Measurements from ENCODE around the gene SBNO1. TPM values are rescaled to one million over a fixed set of nuclear protein-coding genes. Genes with fewer than 3 reads are reported as not detected.
A peak's percentile ranks its signal among the peaks of the same experiment; 100 is the strongest.
"Not testable (repeated sequence)": the region's sequence is repeated elsewhere in the genome, so short reads cannot be mapped to it uniquely, and the experiment has no call there.

Gene SBNO1
- total RNA-seq, 1 donor from 2014 or later: 34.0 TPM

DNA sequence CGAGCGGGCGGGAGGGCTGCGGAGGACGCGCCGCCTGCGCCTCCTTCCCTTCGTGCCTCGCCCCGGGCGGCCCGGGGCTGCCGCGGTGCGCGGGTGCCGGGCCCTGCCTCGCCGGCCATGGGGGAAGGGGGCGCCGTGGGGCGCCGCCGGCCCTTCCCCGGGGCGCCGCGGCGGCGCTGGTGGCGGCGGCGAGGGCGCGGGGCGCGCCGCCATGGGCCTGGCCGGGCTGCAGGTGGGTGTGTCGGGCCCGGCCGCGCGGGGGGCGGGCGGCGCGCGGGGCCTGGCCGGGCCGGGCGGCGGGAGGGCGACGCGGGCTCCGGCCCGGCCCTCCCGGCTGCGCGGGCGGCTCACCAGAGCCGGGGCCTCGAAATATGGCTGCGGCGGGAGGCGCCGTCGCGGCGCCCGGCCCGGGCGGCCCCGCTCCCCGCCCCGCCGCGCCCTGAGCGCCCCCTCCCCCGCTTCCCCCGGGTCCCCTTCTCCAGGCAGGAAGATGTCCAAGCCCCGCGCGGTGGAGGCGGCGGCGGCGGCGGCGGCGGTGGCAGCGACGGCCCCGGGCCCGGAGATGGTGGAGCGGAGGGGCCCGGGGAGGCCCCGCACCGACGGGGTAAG lies 24.4 kb upstream of the SBNO1 start:
- no peak for DNase-seq (ENCODE audit: low read depth)

DNA sequence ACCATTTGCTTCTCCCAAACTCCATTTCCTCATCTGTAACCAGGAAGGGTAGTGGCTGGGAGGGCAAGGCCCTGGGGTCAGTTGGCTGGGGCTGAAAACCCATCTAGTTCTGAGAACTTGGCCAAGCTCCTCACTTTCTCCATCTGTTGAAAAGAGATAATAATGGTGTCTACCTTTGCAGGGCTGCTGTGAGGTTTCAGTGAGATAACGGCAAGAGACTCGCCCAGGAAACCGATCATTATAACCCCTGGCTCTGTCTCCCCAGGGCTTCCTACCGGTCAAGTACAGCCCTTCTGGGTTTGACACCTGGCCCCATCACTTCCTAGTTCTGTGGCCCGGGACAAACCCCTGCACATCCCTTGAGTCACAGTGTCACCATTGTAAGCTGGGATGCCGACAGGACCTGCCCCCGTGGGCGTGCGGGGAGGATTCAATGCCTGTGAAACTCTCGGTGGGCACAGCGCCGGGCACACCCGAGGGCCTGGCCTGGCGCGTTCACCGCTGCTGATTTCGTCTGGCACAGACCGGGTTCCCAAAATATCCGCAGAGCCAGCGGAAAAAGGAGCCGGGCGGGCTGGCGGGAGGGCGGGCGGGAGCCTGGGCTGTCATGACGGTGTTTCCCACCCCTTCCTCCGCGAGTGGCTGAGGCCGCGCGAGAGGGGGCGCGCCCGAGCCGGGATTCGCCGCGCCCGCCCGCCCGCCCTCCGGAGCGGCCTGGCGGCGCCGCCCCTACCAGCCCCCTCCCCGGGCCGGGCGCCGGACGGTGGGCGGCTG lies 23.7 kb upstream of the SBNO1 start:
- peak; percentile 80 for DNase-seq (ENCODE audit: low read depth)

- DNase-seq (ENCODE audit: low read depth): no peak
These were observed 23.0 kb upstream of the SBNO1 start for GRCh38 chr12:123387508-123388176.

- DNase-seq (ENCODE audit: low read depth): not testable (repeated sequence)
These were observed 20.9 kb upstream of the SBNO1 start for GRCh38 chr12:123385536-123385935.

GRCh38 chr12:123384994-123385376 lies 20.3 kb upstream of the SBNO1 start:
- DNase-seq (ENCODE audit: low read depth): no peak

DNA sequence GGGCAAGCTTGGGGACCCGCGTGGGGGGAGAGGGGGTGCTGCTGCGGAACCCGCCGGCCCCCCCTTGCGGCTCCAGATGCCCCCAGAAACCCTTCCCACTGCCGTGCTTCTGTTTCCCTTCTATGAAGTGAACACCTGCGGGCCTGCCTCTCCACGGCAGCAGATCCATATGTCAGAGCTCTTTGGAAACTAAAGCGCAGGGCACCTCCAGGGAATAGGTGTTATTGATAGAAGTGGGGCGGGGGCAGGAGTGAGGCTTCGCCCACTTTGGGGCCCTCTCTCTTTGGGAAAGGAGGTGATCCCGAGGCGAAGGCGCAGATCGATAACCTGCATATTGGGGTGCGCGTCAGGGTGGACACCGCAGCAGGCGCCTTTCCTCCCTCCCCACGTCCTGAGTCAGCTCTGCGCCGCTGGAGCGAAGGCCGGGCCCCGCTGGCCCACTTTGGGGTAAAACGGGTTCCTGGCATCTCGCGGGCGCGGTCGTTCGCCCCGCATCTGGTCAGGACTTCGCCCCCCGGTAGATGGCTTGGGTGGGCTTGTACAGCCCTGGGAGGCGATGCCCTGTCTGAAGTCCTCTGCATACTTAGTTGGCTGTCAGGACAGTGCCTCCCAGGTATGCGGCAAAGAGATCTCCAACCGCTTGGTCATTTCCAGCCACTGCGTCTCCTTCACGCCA lies 19.8 kb upstream of the SBNO1 start:
- no peak for DNase-seq (ENCODE audit: low read depth)

GRCh38 chr12:123382684-123383083 lies 18.0 kb upstream of the SBNO1 start:
- DNase-seq (ENCODE audit: low read depth): no peak

DNA sequence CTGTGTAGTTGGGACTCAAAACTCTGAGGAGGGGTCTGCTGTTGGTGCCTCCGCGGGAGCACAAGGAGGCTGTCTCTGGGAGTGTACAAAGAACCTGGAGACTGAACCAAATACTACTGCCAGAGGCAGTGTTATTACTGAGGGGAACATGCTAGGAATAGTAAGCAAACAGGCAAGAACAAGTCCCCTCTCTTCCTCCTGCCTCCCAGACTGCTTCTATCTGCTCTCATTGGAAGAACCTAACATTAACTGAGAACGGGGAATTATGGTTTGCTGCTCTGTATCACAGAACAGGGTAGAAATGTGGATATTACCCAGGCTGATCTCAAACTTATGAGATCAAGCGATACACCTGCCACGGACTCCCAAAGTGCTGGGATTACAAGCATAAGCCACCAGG lies 14.7 kb upstream of the SBNO1 start:
- DNase-seq (ENCODE audit: low read depth): no peak

- not testable (repeated sequence) for DNase-seq (ENCODE audit: low read depth)
These were observed 7.8 kb upstream of the SBNO1 start for GRCh38 chr12:123372415-123372814.

GRCh38 chr12:123371667-123372368 lies 7.2 kb upstream of the SBNO1 start:
- DNase-seq (ENCODE audit: low read depth): not testable (repeated sequence)

GRCh38 chr12:123369229-123369628 lies 4.6 kb upstream of the SBNO1 start:
- DNase-seq (ENCODE audit: low read depth): no peak

GRCh38 chr12:123368431-123368830 lies 3.8 kb upstream of the SBNO1 start:
- not testable (repeated sequence) for DNase-seq (ENCODE audit: low read depth)

GRCh38 chr12:123367511-123367910 lies 2.9 kb upstream of the SBNO1 start:
- DNase-seq (ENCODE audit: low read depth): no peak

DNA sequence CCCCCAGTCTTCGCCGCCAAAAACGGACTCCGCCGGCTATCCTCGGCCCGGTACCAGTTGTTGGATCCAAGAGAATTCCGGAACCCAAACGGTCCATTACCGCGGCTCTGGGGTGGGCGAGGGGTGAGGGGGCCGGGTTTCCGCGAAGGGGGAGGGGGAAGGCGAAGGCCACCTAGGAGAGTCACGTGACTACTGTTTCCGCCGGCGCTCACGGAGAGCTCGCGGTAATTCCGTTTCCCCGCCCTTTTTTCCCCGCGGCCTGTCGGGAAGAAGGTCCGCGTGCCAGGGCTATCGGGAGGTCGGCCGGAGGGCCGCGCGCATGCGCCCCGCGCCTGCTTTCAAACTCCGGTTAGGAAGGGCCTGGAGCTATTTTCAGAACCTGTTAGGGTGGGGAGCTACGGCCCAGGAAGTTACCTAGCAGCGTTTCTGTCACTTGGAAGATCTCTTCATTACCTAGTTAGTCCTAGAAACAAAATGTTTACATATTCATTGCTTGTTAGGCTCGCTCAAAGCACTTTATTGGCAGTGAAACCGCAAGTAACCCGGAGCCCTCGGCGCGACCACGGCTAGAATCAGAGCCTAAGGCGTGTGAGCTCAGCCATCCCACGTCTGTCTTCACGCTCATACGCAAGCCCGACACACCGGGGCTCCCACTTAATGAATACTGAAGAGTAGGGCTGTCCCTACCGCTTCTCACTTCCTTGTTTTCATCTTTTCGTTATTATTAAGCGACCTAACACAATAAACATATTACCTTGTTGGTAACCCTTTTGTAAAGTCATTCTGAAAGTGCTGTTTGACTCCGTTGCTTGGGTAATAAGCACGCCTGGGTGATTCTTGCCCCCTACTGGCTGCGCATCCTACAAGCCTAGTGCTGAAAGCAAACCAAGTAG lies 624 bp upstream of the SBNO1 start:
- DNase-seq (ENCODE audit: low read depth): peak; percentile 99

DNA sequence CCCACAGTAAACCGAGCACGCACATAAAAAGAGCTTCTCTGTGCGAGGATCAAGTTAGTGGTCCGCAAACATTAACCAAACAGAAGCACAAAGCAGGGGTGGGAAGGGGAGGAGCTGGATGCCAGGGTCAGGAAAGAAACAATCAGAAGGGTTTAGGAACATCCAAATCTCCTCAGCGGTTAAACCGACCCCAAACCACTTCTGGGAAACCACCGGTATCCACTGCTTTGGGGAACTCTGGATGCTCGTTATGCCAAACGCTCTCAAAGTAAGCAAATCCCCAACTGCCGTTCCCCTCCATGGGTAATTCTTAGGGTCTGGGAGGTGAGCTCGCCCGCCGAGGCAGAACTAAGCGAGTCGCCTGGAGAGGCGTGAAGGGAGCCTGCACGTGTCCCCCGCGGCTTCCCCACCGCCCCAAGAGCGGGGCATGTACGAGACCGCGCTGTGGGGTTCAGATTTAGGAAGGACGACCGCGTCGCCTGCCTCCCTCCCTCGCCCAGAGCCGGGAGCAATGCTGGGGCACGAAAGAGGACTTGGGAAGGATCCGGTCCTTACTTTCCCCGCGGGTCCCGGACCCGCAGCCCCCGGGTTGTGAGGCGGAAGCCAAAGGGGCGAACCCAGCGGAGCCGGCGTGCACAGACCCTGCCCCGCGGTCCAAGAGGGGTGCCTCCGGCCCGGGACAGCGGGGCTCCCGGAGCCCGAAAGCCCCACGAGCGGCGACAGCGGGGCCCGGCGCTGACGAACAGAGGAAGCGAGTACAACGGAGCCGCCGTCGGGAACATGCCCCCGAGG lies 711 bp downstream of the SBNO1 start:
- DNase-seq (ENCODE audit: low read depth): peak; percentile 45

- no peak for DNase-seq (ENCODE audit: low read depth)
These were observed 1.3 kb downstream of the SBNO1 start for GRCh38 chr12:123363390-123363739.

DNA sequence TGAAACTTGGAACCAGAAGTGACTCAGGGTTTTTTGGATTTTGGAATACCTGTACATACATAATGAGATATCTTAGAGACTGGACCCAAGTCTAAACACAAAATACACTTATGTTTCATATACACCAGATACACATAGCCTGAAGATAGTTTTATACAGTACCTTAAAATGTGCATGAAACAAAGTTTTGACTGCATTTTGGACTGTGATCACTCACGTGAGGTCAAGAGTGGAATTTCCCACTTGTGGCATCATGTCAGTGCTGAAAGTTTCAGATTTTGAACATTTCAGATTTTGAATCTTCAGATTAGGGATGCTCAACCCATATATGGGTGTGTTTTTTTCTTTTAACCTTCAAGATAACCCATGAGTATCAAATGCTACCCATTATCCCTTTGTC lies 6.6 kb downstream of the SBNO1 start:
- DNase-seq (ENCODE audit: low read depth): no peak

DNA sequence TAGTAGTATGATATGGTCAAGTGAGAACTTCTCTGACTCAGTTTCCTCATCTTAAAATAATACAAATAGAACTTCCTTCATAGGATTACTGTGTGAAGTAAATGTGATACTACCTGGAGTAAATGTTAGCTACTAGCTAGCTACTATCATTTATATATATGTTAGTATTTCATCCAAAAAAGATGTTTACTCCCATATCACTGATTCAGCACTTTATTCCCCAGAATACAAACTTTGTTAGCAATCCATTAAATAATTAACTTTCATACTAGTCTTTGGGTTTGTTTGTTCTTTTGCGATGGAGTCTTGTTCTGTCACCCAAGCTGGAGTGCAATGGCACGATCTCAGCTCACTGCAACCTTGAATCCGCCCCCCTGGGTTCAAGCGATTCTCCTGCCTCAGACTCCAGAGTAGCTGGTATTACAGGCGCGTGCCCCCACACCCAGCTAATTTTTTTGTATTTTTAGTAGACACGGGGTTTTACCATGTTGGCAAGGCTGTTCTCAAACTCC lies 8.4 kb downstream of the SBNO1 start:
- DNase-seq (ENCODE audit: low read depth): no peak

DNA sequence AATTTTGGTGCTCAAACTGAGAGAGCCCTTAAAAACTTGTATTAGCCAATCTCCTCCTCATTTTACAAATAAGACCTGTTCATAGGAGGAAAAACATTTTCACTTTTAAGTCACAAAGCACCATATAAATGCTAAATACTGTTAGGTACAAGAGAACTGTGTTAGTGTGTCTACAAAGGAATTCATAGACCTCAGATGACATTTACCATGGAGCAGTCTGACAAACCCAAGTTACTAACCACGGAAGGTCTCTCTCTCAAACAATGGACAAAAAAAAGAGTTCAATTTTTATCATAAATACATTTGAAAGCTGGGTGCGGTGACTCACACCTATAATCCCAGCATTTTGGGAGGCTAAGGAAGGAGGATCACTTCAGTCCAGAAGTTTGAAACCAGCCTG lies 10.0 kb downstream of the SBNO1 start:
- peak; percentile 10 for DNase-seq (ENCODE audit: low read depth)

Data from myocyte (in vitro differentiated cells).